ENCODE results near the gene HSD17B12. TPM values are rescaled to one million over a fixed set of nuclear protein-coding genes. Genes with fewer than 3 reads are reported as not detected.
"Not testable (repeated sequence)": the region's sequence is repeated elsewhere in the genome, so short reads cannot be mapped to it uniquely, and the experiment has no call there.

HSD17B12 gene
- total RNA-seq, 1 experiment from 2014 or later: 106 TPM

DNA sequence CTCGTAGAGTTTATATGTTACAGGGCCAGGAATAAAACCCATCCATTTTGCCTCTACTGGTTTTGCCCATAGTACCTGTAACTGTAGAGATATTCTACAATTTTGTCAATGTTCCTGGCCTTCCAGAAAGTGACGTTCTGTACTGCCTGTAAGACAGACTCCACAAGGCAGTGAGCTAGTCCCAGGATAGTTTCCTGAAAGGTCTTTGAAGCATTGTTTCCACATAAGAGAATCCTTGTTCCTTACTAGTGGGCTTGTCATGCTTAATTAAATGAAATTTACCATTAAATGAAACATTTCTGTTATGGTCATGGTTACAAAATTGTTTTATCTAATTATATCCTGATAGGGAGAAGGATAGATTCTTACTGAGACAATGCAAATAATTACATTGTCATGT is 80.4 kb downstream of the HSD17B12 start:
- CTCF ChIA-PET: no interaction called here

DNA sequence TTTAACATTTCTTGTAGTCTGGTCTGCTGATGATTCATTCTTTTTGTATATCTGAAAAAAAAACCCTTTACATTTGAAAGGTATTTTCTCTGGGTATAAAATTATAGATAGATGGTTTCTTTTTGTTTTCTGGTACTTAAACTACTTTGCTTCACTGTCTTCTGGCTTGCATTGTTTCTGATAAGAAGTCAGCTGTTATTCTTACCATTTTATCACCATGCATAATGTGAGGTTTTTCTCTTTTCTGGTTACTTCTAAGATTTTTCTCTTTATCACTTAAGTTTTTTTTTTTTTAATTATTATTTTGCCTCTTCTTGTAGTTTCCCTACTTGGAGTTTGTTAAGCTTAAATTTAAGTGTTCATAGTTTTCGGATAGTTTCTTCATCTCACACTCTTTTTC is 84.7 kb downstream of the HSD17B12 start:
- in situ Hi-C loops (cut with HindIII; ENCODE audit: low pct_unique_long_range_greater_than_20kb, low sequenced_read_pairs): no loop called here
- Histone ChIP-seq H3K27me3 (ENCODE audit: control insufficient read depth, insufficient read depth, low read length) (no peaks in the 10 kb centered on the region), H3K4me1 (ENCODE audit: control insufficient read depth, insufficient read depth, low read length) (no peaks in the 10 kb centered on the region), H3K36me3 (ENCODE audit: control insufficient read depth, insufficient read depth, low read length) (no peaks in the 10 kb centered on the region), H3K27ac (ENCODE audit: low read length) (no peak overlapping the region), H3K9me3 (ENCODE audit: control insufficient read depth, insufficient read depth, low read depth, low read length) (peaks cover 6% of the 10 kb centered on the region; the same call in 1 of the 2 replicates), H3K4me3 (ENCODE audit: low read depth in 2 of 2, low read length in 2 of 2) (no peak overlapping the region)
- ATAC-seq (no peak), DNase-seq (ENCODE audit: low read depth, low spot score) (no peak)
- intact Hi-C loops (cut with micrococcal nuclease; ENCODE audit: unreplicated experiment): no loop called here
- BruUV-seq (replicated peaks): no TSS peak
- ChIA-PET POLR2A (no interaction called here), CTCF (no interaction called here)
- no peak for TF ChIP-seq POLR2AphosphoS5 (IDR thresholded peaks at IDR 0.05; ENCODE audit: low read depth, low read length)
- TF ChIP-seq, protein P1, sequence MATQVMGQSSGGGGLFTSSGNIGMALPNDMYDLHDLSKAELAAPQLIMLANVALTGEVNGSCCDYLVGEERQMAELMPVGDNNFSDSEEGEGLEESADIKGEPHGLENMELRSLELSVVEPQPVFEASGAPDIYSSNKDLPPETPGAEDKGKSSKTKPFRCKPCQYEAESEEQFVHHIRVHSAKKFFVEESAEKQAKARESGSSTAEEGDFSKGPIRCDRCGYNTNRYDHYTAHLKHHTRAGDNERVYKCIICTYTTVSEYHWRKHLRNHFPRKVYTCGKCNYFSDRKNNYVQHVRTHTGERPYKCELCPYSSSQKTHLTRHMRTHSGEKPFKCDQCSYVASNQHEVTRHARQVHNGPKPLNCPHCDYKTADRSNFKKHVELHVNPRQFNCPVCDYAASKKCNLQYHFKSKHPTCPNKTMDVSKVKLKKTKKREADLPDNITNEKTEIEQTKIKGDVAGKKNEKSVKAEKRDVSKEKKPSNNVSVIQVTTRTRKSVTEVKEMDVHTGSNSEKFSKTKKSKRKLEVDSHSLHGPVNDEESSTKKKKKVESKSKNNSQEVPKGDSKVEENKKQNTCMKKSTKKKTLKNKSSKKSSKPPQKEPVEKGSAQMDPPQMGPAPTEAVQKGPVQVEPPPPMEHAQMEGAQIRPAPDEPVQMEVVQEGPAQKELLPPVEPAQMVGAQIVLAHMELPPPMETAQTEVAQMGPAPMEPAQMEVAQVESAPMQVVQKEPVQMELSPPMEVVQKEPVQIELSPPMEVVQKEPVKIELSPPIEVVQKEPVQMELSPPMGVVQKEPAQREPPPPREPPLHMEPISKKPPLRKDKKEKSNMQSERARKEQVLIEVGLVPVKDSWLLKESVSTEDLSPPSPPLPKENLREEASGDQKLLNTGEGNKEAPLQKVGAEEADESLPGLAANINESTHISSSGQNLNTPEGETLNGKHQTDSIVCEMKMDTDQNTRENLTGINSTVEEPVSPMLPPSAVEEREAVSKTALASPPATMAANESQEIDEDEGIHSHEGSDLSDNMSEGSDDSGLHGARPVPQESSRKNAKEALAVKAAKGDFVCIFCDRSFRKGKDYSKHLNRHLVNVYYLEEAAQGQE (IDR thresholded peaks at IDR 0.05; ENCODE audit: insufficient read depth in 1 of 2, low read depth in 2 of 2, low read length in 1 of 2): no peak
- TF ChIP-seq TCF7L2 (IDR thresholded peaks at IDR 0.05; ENCODE audit: low read depth, low read length): no peak
- TF ChIP-seq SIN3A (IDR thresholded peaks at IDR 0.05; ENCODE audit: borderline replicate concordance, insufficient read depth, low read depth, low read length): no peak
- TF ChIP-seq, protein P2, sequence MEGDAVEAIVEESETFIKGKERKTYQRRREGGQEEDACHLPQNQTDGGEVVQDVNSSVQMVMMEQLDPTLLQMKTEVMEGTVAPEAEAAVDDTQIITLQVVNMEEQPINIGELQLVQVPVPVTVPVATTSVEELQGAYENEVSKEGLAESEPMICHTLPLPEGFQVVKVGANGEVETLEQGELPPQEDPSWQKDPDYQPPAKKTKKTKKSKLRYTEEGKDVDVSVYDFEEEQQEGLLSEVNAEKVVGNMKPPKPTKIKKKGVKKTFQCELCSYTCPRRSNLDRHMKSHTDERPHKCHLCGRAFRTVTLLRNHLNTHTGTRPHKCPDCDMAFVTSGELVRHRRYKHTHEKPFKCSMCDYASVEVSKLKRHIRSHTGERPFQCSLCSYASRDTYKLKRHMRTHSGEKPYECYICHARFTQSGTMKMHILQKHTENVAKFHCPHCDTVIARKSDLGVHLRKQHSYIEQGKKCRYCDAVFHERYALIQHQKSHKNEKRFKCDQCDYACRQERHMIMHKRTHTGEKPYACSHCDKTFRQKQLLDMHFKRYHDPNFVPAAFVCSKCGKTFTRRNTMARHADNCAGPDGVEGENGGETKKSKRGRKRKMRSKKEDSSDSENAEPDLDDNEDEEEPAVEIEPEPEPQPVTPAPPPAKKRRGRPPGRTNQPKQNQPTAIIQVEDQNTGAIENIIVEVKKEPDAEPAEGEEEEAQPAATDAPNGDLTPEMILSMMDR (IDR thresholded peaks at IDR 0.05): no peak

More for the DNA sequence above, 80.4 kb downstream of the HSD17B12 start:
- in situ Hi-C loops (cut with HindIII; ENCODE audit: low pct_unique_long_range_greater_than_20kb, low sequenced_read_pairs): no loop called here
- no peak overlapping the region for H3K27ac ChIP-seq (ENCODE audit: low read length)
- POLR2A ChIA-PET: no interaction called here
- H3K36me3 ChIP-seq (ENCODE audit: control insufficient read depth, insufficient read depth, low read length): no peaks in the 10 kb centered on the region
- H3K4me1 ChIP-seq (ENCODE audit: control insufficient read depth, insufficient read depth, low read length): no peaks in the 10 kb centered on the region
- TF ChIP-seq SIN3A (IDR thresholded peaks at IDR 0.05; ENCODE audit: borderline replicate concordance, insufficient read depth, low read depth, low read length) (no peak), TCF7L2 (IDR thresholded peaks at IDR 0.05; ENCODE audit: low read depth, low read length) (no peak), POLR2AphosphoS5 (IDR thresholded peaks at IDR 0.05; ENCODE audit: low read depth, low read length) (no peak)
- TF ChIP-seq, protein P2 (IDR thresholded peaks at IDR 0.05): no peak
- TF ChIP-seq, protein P1 (IDR thresholded peaks at IDR 0.05; ENCODE audit: insufficient read depth in 1 of 2, low read depth in 2 of 2, low read length in 1 of 2): no peak
- H3K4me3 ChIP-seq (ENCODE audit: low read depth in 2 of 2, low read length in 2 of 2): no peak overlapping the region
- ATAC-seq: no peak
- H3K27me3 ChIP-seq (ENCODE audit: control insufficient read depth, insufficient read depth, low read length): no peaks in the 10 kb centered on the region
- DNase-seq (ENCODE audit: low read depth, low spot score): no peak
- BruUV-seq (replicated peaks): no TSS peak
- H3K9me3 ChIP-seq (ENCODE audit: control insufficient read depth, insufficient read depth, low read depth, low read length): peaks cover 6% of the 10 kb centered on the region; the same call in 1 of the 2 replicates
- intact Hi-C loops (cut with micrococcal nuclease; ENCODE audit: unreplicated experiment): no loop called here

DNA sequence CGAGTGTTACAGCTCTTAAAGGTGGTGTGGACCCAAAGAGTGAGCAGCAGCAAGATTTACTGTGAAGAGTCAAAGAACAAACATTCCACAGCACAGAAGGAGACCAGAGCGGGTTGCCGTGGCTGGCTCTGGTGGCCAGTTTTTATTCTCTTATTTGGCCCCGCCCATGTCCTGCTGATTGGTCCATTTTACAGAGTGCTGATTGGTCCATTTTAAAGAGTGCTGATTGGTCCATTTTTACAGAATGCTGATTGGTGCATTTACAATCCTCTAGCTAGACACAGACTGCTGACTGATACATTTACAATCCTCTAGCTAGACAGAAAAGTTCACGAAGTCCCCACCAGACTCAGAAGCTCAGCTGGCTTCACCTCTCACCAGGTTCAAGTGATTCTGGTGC is 88.1 kb downstream of the HSD17B12 start:
- CTCF ChIA-PET; intact Hi-C loops (cut with micrococcal nuclease; ENCODE audit: unreplicated experiment); H3K27ac ChIP-seq (ENCODE audit: low read length); DNase-seq (ENCODE audit: low read depth, low spot score); ATAC-seq; H3K4me1 ChIP-seq (ENCODE audit: control insufficient read depth, insufficient read depth, low read length); H3K27me3 ChIP-seq (ENCODE audit: control insufficient read depth, insufficient read depth, low read length); BruUV-seq (replicated peaks); H3K9me3 ChIP-seq (ENCODE audit: control insufficient read depth, insufficient read depth, low read depth, low read length); H3K4me3 ChIP-seq (ENCODE audit: low read depth in 2 of 2, low read length in 2 of 2); POLR2A ChIA-PET; in situ Hi-C loops (cut with HindIII; ENCODE audit: low pct_unique_long_range_greater_than_20kb, low sequenced_read_pairs); H3K36me3 ChIP-seq (ENCODE audit: control insufficient read depth, insufficient read depth, low read length): not testable (repeated sequence)

All from Panc1 (cell line).